HepG2 (cell line): Measurements from ENCODE around the gene AGXT. TPM values are rescaled to one million over a fixed set of nuclear protein-coding genes. Genes with fewer than 3 reads are reported as not detected.

Experiments used
- ATF1 ChIP-seq: IDR thresholded peaks from 2 replicates; pipeline ENCODE4 v1.6.1; 2016; ENCODE audit warnings: mild to moderate bottlenecking, control low read depth
- EZH2 ChIP-seq: conservative IDR thresholded peaks from 2 replicates; pipeline ENCODE4 v1.6.1; 2012; ENCODE audit warnings: mild to moderate bottlenecking, low read depth, low read length, moderate library complexity
- JDP2 ChIP-seq: sonication (generic); formaldehyde crosslinking; IDR thresholded peaks from 2 replicates; pipeline ENCODE4 v1.8.1; 2022; ENCODE audit warnings: missing genetic modification reagents, borderline replicate concordance
- KDM1A ChIP-seq: IDR thresholded peaks from 2 replicates; pipeline ENCODE4 v1.6.1; 2016; ENCODE audit warnings: missing compliant biosample characterization
- MATR3 ChIP-seq: sonication (generic); formaldehyde crosslinking; IDR thresholded peaks from 2 replicates; pipeline ENCODE4 v1.4.0; 2020; ENCODE audit warnings: missing genetic modification reagents
- NRL ChIP-seq: sonication (generic); formaldehyde crosslinking; IDR thresholded peaks from 2 replicates; pipeline ENCODE4 v1.5.0; 2020; ENCODE audit warnings: missing genetic modification reagents, mild to moderate bottlenecking, moderate library complexity, borderline replicate concordance
- PITX1 ChIP-seq: sonication (generic); formaldehyde crosslinking; IDR thresholded peaks from 2 replicates; pipeline ENCODE4 v1.5.1; 2020; ENCODE audit warnings: mild to moderate bottlenecking, missing genetic modification reagents
- PLRG1 ChIP-seq: fragments of 450-650 bp; conservative IDR thresholded peaks from 2 replicates; pipeline ENCODE4 v1.6.1; 2016
- SKIL ChIP-seq: sonication (generic); formaldehyde crosslinking; IDR thresholded peaks from 2 replicates; pipeline ENCODE4 v1.8.0; 2022; ENCODE audit warnings: missing genetic modification reagents, mild to moderate bottlenecking, moderate library complexity, borderline replicate concordance
- STAG1 ChIP-seq: sonication (generic); formaldehyde crosslinking; IDR thresholded peaks from 2 replicates; pipeline ENCODE4 v1.4.0; 2020; ENCODE audit warnings: missing genetic modification reagents
- ZFP41 ChIP-seq: sonication (generic); formaldehyde crosslinking; IDR thresholded peaks from 2 replicates; pipeline ENCODE4 v1.4.0; 2020; ENCODE audit warnings: mild to moderate bottlenecking, missing genetic modification reagents, borderline replicate concordance
- ZNF407 ChIP-seq: sonication (generic); formaldehyde crosslinking; IDR thresholded peaks from one replicate; pipeline ENCODE4 v1.5.1; 2020; ENCODE audit warnings: mild to moderate bottlenecking, missing genetic modification reagents; ENCODE audit errors: not compliant biosample characterization
- ZNF574 ChIP-seq: sonication (generic); formaldehyde crosslinking; IDR thresholded peaks from 2 replicates; pipeline ENCODE4 v1.4.0; 2020; ENCODE audit warnings: missing genetic modification reagents
- ZNF616 ChIP-seq: sonication (generic); formaldehyde crosslinking; IDR thresholded peaks from 2 replicates; pipeline ENCODE4 v1.5.0; 2020; ENCODE audit warnings: low read depth, mild to moderate bottlenecking, missing genetic modification reagents
- ZNF782 ChIP-seq: sonication (generic); formaldehyde crosslinking; IDR thresholded peaks from 2 replicates; pipeline ENCODE4 v1.4.0; 2020; ENCODE audit warnings: missing genetic modification reagents, mild to moderate bottlenecking, borderline replicate concordance
- polyA plus RNA-seq, 8 experiments: library from polyadenylated mRNA; depleted of rRNA in 3 of 8; stranded (reverse) in 7 of 8; unstranded in 1 of 8; fragments of >200 nt; fragmentation: Illumina TruSeq in 4 of 8; extraction: Trizol in 4 of 8; gene quantifications; 2 replicates each; pipeline versions ENCODE4 v1.2.1 to v1.2.3, GENCODE V29; 2011 to 2016; ENCODE audit warnings: low read depth in 4 of 8, missing spikeins in 1 of 8, mixed read lengths in 1 of 8; ENCODE audit not compliant: insufficient read depth in 1 of 8
- total RNA-seq, 5 experiments: library from RNA; depleted of rRNA; stranded (reverse); fragments of >200 nt; fragmentation: Illumina TruSeq; extraction: Trizol; gene quantifications; 2 replicates each; pipeline ENCODE4 v1.2.3, GENCODE V29; 2016; ENCODE audit warnings: low read depth in 1 of 5

AGXT gene
- total and polyA plus RNA-seq, 2 of the 13 experiments (the other 11 are each of a cell fraction or from before 2014, with no cell fraction given) = 41.9 to 96.1 TPM

GRCh38 chr2:240913810-240914644, 45.4 kb downstream of the AGXT start (continued):
- TF ChIP-seq ZNF407 (CRISPR knock-in tag) (peak; percentile 76), JDP2 (CRISPR knock-in tag) (no peak), PITX1 (peak; percentile 43; the same call in 1 of the 2 replicates), SKIL (CRISPR knock-in tag) (no peak), ATF1 (CRISPR knock-in tag) (no peak), EZH2 (peak; percentile 65; the same call in 1 of the 2 replicates), ZNF574 (CRISPR knock-in tag) (no peak), PLRG1 (no peak), NRL (0 out of 2 replicates have a peak, but pooled peaks have one; percentile 11), KDM1A (no peak), STAG1 (CRISPR knock-in tag) (peak; percentile 82), ZNF782 (no peak), ZFP41 (no peak; the same call in 1 of the 2 replicates), MATR3 (no peak), ZNF616 (CRISPR knock-in tag) (0 out of 2 replicates have a peak, but pooled peaks have one; percentile 66)
